ENCODE results near the gene SLC10A7.

SLC10A7 gene

GRCh38 chr4:146521541-146522097 lies at the start of gene SLC10A7:
Gene SLC10A7 (minus strand): TSS chr4:146521940. CDS start chr4:146521717, 223 bp downstream.
- DNase-seq: peak; percentile 75

- no peak for DNase-seq
Observed at GRCh38 chr4:146567396-146567795, 45.7 kb upstream of the SLC10A7 start.

- no peak for DNase-seq
Observed at GRCh38 chr4:146564492-146564891, 42.8 kb upstream of the SLC10A7 start.

GRCh38 chr4:146550161-146550560 lies 28.4 kb upstream of the SLC10A7 start:
- no peak for DNase-seq

- DNase-seq: no peak
Observed at GRCh38 chr4:146548443-146548842, 26.7 kb upstream of the SLC10A7 start.

- DNase-seq: no peak
Observed at GRCh38 chr4:146545102-146545501, 23.4 kb upstream of the SLC10A7 start.

GRCh38 chr4:146534178-146534577 lies 12.4 kb upstream of the SLC10A7 start:
- DNase-seq: no peak

- no peak for DNase-seq
Observed at GRCh38 chr4:146525754-146526153, 4.0 kb upstream of the SLC10A7 start.

GRCh38 chr4:146524663-146525062 lies 2.9 kb upstream of the SLC10A7 start:
- DNase-seq: no peak

- peak; percentile 24 for DNase-seq
Observed at GRCh38 chr4:146522869-146523205, 1.1 kb upstream of the SLC10A7 start.

GRCh38 chr4:146522098-146522868 lies 543 bp upstream of the SLC10A7 start:
- peak; percentile 85 for DNase-seq

GRCh38 chr4:146520896-146521540 lies 722 bp downstream of the SLC10A7 start:
- DNase-seq: peak; percentile 41

- DNase-seq: no peak
Observed at GRCh38 chr4:146514651-146515357, 6.9 kb downstream of the SLC10A7 start.

- DNase-seq: no peak
Observed at GRCh38 chr4:146513548-146513947, 8.2 kb downstream of the SLC10A7 start.

- no peak for DNase-seq
Observed at GRCh38 chr4:146511381-146511780, 10.4 kb downstream of the SLC10A7 start.

- DNase-seq: no peak
Observed at GRCh38 chr4:146510942-146511341, 10.8 kb downstream of the SLC10A7 start.

GRCh38 chr4:146508229-146508939 lies 13.4 kb downstream of the SLC10A7 start:
- no peak for DNase-seq

- DNase-seq: no peak
Observed at GRCh38 chr4:146507632-146508031, 14.1 kb downstream of the SLC10A7 start.

- no peak for DNase-seq
Observed at GRCh38 chr4:146506272-146506671, 15.5 kb downstream of the SLC10A7 start.

GRCh38 chr4:146500216-146500615 lies 21.5 kb downstream of the SLC10A7 start:
- DNase-seq: no peak

- DNase-seq: no peak
Observed at GRCh38 chr4:146498291-146498690, 23.4 kb downstream of the SLC10A7 start.

GRCh38 chr4:146495269-146495668 lies 26.5 kb downstream of the SLC10A7 start:
- DNase-seq: no peak

GRCh38 chr4:146494143-146494542 lies 27.6 kb downstream of the SLC10A7 start:
- DNase-seq: no peak
